PC-3 (cell line): ENCODE results near the gene NFKBIA.
"Not testable (repeated sequence)": the region's sequence is repeated elsewhere in the genome, so short reads cannot be mapped to it uniquely, and the experiment has no call there.

ENCODE experiments used
- EZH2 ChIP-seq: fragments of 300-600 bp; sonication (generic); IDR thresholded peaks from one replicate; pipeline ENCODE4 v1.6.1; 2017; ENCODE audit warnings: antibody characterized with exemption, mild to moderate bottlenecking, low read length; ENCODE audit not compliant: unreplicated experiment
- TF ChIP-seq, protein P1 (sequence below): fragments of 300-600 bp; sonication (generic); conservative IDR thresholded peaks from 2 replicates; pipeline ENCODE4 v1.5.1; 2017; ENCODE audit warnings: antibody characterized with exemption, low read depth, mild to moderate bottlenecking, low read length

GRCh38 chr14:35438492-35438891 lies 33.9 kb upstream of the NFKBIA start:
- TF ChIP-seq, protein P1, sequence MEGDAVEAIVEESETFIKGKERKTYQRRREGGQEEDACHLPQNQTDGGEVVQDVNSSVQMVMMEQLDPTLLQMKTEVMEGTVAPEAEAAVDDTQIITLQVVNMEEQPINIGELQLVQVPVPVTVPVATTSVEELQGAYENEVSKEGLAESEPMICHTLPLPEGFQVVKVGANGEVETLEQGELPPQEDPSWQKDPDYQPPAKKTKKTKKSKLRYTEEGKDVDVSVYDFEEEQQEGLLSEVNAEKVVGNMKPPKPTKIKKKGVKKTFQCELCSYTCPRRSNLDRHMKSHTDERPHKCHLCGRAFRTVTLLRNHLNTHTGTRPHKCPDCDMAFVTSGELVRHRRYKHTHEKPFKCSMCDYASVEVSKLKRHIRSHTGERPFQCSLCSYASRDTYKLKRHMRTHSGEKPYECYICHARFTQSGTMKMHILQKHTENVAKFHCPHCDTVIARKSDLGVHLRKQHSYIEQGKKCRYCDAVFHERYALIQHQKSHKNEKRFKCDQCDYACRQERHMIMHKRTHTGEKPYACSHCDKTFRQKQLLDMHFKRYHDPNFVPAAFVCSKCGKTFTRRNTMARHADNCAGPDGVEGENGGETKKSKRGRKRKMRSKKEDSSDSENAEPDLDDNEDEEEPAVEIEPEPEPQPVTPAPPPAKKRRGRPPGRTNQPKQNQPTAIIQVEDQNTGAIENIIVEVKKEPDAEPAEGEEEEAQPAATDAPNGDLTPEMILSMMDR: not testable (repeated sequence)
- not testable (repeated sequence) for TF ChIP-seq EZH2
